Mucosa of descending colon (tissue), 3 donors: ENCODE measurements around the gene GUK1. TPM values are rescaled to one million over a fixed set of nuclear protein-coding genes. Genes with fewer than 3 reads are reported as not detected.

Source experiments
- ATAC-seq: fragments of 200-7000 bp; cut with Tn5 transposase; one replicate; pipeline ENCODE4 v1.9.1; 2020; ENCODE audit warnings: mild to moderate bottlenecking, moderate library complexity
- DNase-seq, 3 donors: peaks; one replicate each; pipeline ENCODE4 v3.0.0-alpha.2; 2020
- H3K36me3 ChIP-seq: fragments of 200-600 bp; one replicate; pipeline ENCODE4 v1.8.0; 2021; ENCODE audit warnings: low read depth, mild to moderate bottlenecking
- H3K4me1 ChIP-seq: fragments of 200-600 bp; one replicate; pipeline ENCODE4 v1.8.0; 2021; ENCODE audit warnings: low read depth, mild to moderate bottlenecking
- H3K4me3 ChIP-seq: fragments of 200-600 bp; one replicate; pipeline ENCODE4 v1.8.0; 2021; ENCODE audit warnings: mild to moderate bottlenecking
- H3K9me3 ChIP-seq: fragments of 200-600 bp; one replicate; pipeline ENCODE4 v1.8.0; 2021; ENCODE audit warnings: mild to moderate bottlenecking
- intact Hi-C, 2 donors: fragments of 100-400 bp; cut with DNase I in 1 of 2; cut with micrococcal nuclease in 1 of 2; formaldehyde crosslinking; loops; one replicate each; pipeline versions ENCODE4 v1.11.0 to v1.11.1; 2022; cut with DNase I, micrococcal nuclease
- total RNA-seq, 3 donors: library from RNA; stranded (reverse); fragmentation: NEBNext Ultra II Directional in 2 of 3; extraction: Animal tissue kit (Norgen Biotek cat#: 25700) in 2 of 3; gene quantifications; one replicate each; pipeline versions ENCODE4 v1.2.1 to v1.2.4, GENCODE V29; 2021 to 2023
- TF ChIP-seq, protein P1 (sequence below): fragments of 200-600 bp; IDR thresholded peaks from one replicate; pipeline ENCODE4 v1.8.0; 2022; ENCODE audit warnings: antibody characterized with exemption, mild to moderate bottlenecking
- donor health status: DM: no; HTN: no; CAD: no; lungs with moderate emphysema.
- donor health status: DM: no; HTN: no; CAD: no.
- donor health status: DM: no; HTN: yes; CAD: no.

GUK1 gene
- total RNA-seq, 3 donors from 2014 or later = 165 to 182 (median 178) TPM

DNA sequence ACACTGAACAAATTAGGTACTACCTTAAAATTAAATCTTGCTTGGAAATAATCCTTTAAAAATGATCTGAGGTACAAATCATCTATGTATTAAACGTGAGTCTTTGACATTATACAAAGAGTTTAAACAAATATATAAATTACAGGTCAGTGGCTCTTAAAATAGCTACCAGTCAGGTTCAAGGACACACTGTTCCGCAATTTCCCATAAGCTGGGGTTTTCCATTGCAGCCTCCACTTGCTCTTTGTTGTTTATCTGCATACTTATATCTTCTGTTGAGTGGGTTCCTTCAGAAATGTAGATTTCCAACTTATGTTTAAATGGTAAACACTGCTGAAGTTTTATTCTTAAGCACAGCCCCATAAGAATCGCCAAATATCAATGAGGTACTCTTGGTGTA, 25.3 kb upstream of the GUK1 start:
- Histone ChIP-seq H3K4me3 (no peak overlapping the region), H3K9me3 (no peaks in the 10 kb centered on the region), H3K36me3 (no peaks in the 10 kb centered on the region), H3K4me1 (no peaks in the 10 kb centered on the region)
- intact Hi-C loops = no loop called here
- no peak for DNase-seq
- no peak for ATAC-seq
- TF ChIP-seq, protein P1, sequence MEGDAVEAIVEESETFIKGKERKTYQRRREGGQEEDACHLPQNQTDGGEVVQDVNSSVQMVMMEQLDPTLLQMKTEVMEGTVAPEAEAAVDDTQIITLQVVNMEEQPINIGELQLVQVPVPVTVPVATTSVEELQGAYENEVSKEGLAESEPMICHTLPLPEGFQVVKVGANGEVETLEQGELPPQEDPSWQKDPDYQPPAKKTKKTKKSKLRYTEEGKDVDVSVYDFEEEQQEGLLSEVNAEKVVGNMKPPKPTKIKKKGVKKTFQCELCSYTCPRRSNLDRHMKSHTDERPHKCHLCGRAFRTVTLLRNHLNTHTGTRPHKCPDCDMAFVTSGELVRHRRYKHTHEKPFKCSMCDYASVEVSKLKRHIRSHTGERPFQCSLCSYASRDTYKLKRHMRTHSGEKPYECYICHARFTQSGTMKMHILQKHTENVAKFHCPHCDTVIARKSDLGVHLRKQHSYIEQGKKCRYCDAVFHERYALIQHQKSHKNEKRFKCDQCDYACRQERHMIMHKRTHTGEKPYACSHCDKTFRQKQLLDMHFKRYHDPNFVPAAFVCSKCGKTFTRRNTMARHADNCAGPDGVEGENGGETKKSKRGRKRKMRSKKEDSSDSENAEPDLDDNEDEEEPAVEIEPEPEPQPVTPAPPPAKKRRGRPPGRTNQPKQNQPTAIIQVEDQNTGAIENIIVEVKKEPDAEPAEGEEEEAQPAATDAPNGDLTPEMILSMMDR = no peak

DNA sequence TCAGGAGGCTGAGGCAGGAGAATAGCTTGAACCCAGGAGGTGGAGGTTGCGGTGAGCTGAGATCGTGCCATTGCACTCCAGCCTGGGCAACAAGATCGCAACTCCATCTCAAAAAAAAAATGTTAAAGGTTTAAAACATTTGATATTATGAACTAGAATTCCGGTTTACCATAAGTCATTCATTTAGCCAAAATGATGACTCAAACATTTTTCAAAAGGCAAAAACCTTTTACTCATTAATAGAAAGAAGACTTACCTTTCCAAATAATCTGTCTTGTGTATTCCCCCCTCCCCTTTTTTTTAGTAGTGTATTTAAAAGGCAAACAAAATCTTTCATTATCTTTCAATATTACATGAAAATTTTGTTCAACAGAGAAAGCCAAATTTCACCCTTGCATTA, 22.7 kb upstream of the GUK1 start:
- intact Hi-C loops = no loop called here
- no peaks in the 10 kb centered on the region for H3K36me3 ChIP-seq
- no peaks in the 10 kb centered on the region for H3K4me1 ChIP-seq
- ATAC-seq (no peak), DNase-seq (no peak)
- H3K4me3 ChIP-seq = no peak overlapping the region
- H3K9me3 ChIP-seq = no peaks in the 10 kb centered on the region
- TF ChIP-seq, protein P1 = no peak

DNA sequence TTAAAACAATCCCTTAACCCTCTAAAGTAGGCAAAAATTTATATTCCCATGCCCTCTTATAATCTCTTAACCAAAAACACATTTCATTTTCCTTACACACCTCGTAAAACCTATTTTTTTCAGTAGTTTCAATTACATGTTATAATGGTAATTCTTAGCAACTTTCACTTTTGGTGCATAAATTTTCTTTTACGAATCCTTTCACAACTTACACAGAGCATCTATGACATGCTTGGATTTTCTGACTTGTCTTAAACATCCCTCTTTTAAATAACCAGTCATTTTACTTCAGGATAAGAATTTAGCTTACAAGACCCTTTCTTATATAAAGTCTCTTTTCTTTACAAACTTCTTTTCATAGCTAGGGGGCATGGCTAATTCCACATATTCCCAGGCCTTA, 22.0 kb upstream of the GUK1 start:
- intact Hi-C loops = no loop called here
- TF ChIP-seq, protein P1 = no peak
- Histone ChIP-seq H3K9me3 (no peaks in the 10 kb centered on the region), H3K4me1 (no peaks in the 10 kb centered on the region), H3K36me3 (no peaks in the 10 kb centered on the region), H3K4me3 (no peak overlapping the region)
- ATAC-seq = no peak
- DNase-seq = no peak

DNA sequence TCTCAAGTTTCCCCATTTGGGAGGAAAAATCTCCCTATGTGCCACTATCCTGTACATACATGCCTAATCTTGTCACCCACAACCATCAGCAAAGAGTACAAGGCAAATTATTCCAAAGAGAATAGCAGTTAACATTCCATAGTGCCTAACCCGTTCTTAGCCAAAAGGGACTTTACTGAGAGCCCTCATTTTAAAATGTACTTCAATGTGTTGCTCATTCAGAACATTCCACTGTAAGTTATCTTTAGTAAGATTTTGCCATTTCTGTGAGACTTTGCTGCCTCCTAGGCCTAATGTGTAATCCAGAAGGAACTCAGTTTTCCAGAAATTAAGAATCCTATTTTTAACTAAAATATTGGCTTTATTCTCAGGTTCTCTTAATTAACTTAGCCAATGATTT, 19.7 kb upstream of the GUK1 start:
- no peak for ATAC-seq
- H3K4me3 ChIP-seq = no peak overlapping the region
- H3K36me3 ChIP-seq = no peaks in the 10 kb centered on the region
- intact Hi-C loops = no loop called here
- no peaks in the 10 kb centered on the region for H3K9me3 ChIP-seq
- H3K4me1 ChIP-seq = no peaks in the 10 kb centered on the region
- DNase-seq = no peak
- TF ChIP-seq, protein P1 = no peak

DNA sequence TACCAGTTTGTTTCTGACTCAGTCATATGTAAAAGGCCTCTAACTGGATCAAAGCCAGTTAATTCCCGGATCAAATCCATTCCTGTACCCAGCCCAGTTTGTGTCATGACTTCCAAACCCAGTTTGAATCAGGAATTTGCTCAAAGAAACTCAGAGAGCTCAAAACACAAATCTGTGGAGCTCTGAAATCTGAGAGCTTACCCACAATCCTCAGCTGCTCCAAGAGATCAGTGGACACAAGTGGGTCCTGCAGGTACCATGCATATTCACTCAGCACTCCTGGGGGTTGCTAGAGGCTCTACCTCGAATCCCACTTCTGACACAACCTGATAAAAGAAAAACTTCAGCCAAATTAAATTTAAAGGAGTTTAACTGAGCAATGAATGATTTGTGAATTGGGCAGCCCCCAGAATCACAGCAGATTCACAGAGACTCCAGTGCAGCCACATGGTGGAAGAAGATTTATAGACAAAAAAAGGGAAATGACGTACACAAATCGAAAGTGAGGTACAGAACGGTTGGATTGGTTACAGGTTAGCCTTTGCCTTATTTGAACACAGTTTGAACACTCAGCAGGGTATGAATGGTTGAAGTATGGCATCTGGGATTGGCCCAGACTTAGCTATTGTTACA, 19.1 kb upstream of the GUK1 start:
- TF ChIP-seq, protein P1 = no peak
- Histone ChIP-seq H3K4me3 (no peak overlapping the region), H3K4me1 (no peaks in the 10 kb centered on the region), H3K9me3 (no peaks in the 10 kb centered on the region), H3K36me3 (no peaks in the 10 kb centered on the region)
- ATAC-seq = no peak
- no peak for DNase-seq
- intact Hi-C loops = no loop called here
